Omental fat pad (tissue), 4 donors: Measurements from ENCODE around the gene PODN. TPM values are rescaled to one million over a fixed set of nuclear protein-coding genes. Genes with fewer than 3 reads are reported as not detected.

Experiments used
- ATAC-seq: fragments of 150-250 bp; one replicate; pipeline ENCODE4 v1.9.1; 2016; ENCODE audit warnings: mild to moderate bottlenecking, moderate library complexity; ENCODE audit not compliant: low FRiP score
- DNase-seq: peaks from one replicate; pipeline ENCODE4 v3.0.0-alpha.2; 2019; ENCODE audit warnings: low spot score
- CTCF ChIP-seq, 3 donors: fragments of 450-650 bp; IDR thresholded peaks; one replicate each; pipeline ENCODE4 v1.5.1; 2016 to 2017; ENCODE audit warnings: antibody characterized with exemption in 3 of 3, mild to moderate bottlenecking in 3 of 3, moderate library complexity in 2 of 3
- total RNA-seq, 4 donors: library from RNA; depleted of rRNA; stranded (reverse); fragments of >200 nt; gene quantifications; one replicate each; pipeline ENCODE4 v1.1.0, GENCODE V29; 2016

PODN gene, protein sequence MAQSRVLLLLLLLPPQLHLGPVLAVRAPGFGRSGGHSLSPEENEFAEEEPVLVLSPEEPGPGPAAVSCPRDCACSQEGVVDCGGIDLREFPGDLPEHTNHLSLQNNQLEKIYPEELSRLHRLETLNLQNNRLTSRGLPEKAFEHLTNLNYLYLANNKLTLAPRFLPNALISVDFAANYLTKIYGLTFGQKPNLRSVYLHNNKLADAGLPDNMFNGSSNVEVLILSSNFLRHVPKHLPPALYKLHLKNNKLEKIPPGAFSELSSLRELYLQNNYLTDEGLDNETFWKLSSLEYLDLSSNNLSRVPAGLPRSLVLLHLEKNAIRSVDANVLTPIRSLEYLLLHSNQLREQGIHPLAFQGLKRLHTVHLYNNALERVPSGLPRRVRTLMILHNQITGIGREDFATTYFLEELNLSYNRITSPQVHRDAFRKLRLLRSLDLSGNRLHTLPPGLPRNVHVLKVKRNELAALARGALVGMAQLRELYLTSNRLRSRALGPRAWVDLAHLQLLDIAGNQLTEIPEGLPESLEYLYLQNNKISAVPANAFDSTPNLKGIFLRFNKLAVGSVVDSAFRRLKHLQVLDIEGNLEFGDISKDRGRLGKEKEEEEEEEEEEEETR
- 100 to 1,000 TPM in 3 of 4 donors, 10 to 100 TPM in 1; 99.8 to 440 (median 251) TPM for total RNA-seq

- DNase-seq (no peak), ATAC-seq (peak; percentile 28)
- TF ChIP-seq CTCF (IDR thresholded peaks at IDR 0.05): no peak
These were observed at the start of gene PODN for GRCh38 chr1:53061859-53062707. Gene PODN, plus strand, starts transcription at chr1:53062213. Its CDS starts 7,643 bp downstream, at chr1:53069856.

DNA sequence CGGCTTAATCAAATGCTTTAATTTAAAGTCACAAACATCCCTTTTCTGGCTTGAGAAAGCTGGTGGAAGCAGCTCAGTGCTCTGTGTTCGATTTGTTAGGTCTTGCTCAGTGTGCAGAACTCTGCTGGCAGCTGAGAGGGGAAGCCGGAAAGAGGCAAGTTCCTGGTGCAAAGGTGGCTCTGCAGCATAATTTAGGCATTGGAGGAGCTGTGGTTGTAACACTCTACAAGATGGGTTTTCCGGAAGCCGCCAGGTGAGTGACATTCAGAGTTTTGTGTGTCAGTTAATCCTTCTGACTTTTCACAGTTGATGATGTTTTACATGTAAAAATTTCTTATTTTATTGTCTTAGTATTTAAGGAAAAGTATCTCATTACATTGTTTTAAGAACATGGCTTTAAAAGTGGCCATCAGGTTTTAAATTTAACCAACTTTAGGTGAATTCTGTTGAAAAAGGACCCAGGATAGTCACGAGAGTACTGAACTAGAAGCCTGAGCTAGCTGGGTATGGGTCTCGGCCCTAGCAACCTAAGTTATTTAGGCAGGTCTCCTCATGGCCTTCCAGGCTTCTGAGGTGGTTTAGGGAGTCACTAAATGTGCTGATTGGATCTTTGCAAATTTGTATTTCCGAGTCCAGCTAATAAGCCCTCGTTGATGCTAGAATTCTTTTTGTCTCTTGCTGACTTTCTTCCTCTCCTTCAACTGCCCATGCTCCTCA is 47.1 kb upstream of the PODN start:
- DNase-seq (peak; percentile 28), ATAC-seq (peak; percentile 93)
- no peak for TF ChIP-seq CTCF (IDR thresholded peaks at IDR 0.05)

- ATAC-seq: no peak
- TF ChIP-seq CTCF (IDR thresholded peaks at IDR 0.05): no peak
These were observed 46.5 kb upstream of the PODN start for GRCh38 chr1:53015508-53015860.

DNA sequence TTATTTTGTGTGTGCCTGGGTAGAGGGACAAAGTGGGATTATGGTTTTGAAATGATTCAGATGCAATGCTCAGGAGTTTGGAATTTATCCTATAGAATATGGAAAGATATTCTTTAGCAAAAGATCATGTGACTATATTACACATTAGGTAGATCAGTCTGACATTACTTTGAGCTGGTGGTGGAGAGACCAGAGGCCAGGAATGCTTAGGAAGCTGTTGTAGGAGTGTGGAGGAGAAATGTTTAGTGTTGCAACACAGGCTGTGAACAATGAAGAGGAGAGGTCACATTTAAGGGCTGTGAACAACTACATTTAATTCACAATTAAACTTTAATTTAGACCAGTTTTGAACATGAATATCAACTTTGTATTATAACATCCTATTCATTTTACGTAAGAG is 45.3 kb upstream of the PODN start:
- ATAC-seq (peak; percentile 58), DNase-seq (no peak)
- no peak for TF ChIP-seq CTCF (IDR thresholded peaks at IDR 0.05)

More at GRCh38 chr1:53015508-53015860, 46.5 kb upstream of the PODN start:
- DNase-seq: no peak

GRCh38 chr1:53020588-53020987 is 41.4 kb upstream of the PODN start:
- ATAC-seq (no peak), DNase-seq (no peak)
- no peak for TF ChIP-seq CTCF (IDR thresholded peaks at IDR 0.05)

DNA sequence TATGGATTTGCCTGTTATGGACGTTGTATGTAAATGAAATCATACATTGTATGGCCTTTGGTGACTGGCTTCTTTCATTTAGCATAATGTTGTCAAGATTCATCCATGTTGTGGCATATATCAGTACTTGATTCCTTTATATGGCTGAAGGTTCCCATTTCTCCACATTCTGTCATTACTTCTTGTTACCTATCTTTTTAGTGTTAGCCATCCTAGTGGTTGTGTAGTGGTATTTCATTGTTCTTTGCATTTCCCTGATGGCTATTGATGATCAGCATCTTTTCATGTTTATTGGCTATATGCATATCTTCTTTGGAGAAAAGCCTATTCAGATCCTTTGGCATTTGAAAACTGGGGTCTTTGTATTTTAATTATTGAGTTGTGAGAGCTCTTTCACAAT is 39.8 kb upstream of the PODN start:
- no peak for ATAC-seq
- TF ChIP-seq CTCF (IDR thresholded peaks at IDR 0.05): no peak
- DNase-seq: no peak
